H4 (cell line): ENCODE results near the gene MRPL3. TPM values are rescaled to one million over a fixed set of nuclear protein-coding genes. Genes with fewer than 3 reads are reported as not detected.
"Not testable (repeated sequence)": the region's sequence is repeated elsewhere in the genome, so short reads cannot be mapped to it uniquely, and the experiment has no call there.

Source experiments
- DNase-seq: peaks from one replicate; pipeline ENCODE4 v3.0.0-alpha.2; 2015; ENCODE audit warnings: low spot score
- total RNA-seq: library from RNA; depleted of rRNA; stranded (reverse); fragments of >200 nt; shearing (Covaris generic); gene quantifications from 2 replicates; pipeline ENCODE4 v1.2.3, GENCODE V29; 2014

MRPL3 gene
- total RNA-seq, 1 experiment from 2014 or later: 295 TPM

DNA sequence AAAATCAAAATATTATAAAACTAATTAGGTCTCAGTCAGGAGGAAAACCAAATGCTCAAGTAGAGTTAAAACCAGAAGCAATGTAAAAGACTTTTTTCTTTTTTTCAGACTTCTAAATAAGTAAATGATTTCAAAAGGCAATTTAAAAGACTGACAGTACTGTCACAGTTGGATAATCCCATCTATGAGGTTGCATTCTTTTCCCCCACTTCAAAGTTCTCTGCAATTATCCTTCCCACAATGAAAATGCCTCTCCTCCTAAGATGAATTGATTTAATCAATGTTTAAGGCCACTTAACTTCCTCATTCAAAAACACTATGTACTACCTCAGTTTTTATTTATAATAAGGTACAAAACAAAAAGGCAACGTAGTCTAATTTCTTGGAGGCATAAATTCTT, 8.1 kb downstream of the MRPL3 start:
- DNase-seq: no peak

- DNase-seq: no peak
These were observed 11.0 kb downstream of the MRPL3 start for GRCh38 chr3:131491775-131492174.

DNA sequence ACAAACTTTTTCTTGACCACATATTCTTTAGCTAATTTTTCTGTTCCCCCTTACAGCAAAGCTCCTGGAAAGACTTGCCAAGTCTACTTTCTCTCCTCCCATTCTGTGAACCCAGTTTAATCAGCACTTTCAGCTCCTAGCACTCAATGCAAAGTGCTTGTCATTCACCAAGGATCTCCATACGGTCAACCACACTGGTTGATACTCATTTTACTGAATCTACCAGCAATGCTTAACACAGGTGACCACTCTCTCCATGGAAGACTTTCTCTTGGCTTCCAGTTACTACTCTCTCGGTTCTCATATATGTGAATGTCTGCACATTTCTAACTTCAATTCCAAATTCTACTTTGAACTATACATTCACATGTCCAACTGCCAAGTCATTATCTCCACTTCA, 11.7 kb downstream of the MRPL3 start:
- DNase-seq: no peak

GRCh38 chr3:131486545-131486944, 16.2 kb downstream of the MRPL3 start:
- not testable (repeated sequence) for DNase-seq

DNA sequence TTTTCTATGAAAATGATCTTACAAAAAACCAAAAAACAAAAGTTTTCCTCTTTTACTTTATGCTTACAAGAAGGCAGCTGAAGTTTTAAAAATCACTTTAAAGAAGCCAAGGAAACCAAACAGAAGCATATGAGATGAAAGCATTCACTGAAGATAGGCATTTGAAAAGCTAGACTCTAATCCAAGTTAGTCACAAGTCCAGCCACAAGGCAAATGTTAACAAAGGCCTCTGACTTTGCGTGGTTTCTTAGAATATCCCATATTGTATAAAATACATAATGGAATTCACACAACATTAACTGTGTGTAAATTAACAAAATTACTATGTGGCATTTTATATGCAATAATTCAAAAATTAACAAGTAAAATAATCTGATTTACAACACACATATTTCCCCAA, 17.7 kb downstream of the MRPL3 start:
- no peak for DNase-seq

- no peak for DNase-seq
These were observed 18.2 kb downstream of the MRPL3 start for GRCh38 chr3:131484496-131485111.

- DNase-seq: no peak
These were observed 22.7 kb downstream of the MRPL3 start for GRCh38 chr3:131480116-131480515.

GRCh38 chr3:131477813-131478212, 25.0 kb downstream of the MRPL3 start:
- no peak for DNase-seq

- DNase-seq: no peak
These were observed 28.7 kb downstream of the MRPL3 start for GRCh38 chr3:131474115-131474514.

GRCh38 chr3:131470377-131470776, 32.4 kb downstream of the MRPL3 start:
- no peak for DNase-seq

DNA sequence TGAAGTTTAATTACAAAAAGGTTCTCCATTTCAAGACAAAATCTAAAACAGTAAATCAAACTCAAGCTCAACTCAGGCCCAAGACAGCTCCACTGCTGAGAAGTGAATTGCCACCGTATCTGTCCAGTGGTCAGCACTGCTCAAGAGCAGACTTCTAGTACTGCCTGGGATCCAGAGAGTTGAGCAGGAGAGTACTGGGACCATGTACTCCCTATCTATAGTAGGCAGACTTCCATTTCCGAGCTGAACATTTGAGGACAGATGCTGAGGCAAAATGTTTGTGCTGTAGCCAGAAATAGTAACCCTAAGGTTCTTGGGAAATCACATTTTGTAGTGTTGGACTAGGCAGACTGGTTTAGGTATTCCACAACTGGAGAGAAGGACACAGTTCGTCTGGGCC, 44.1 kb downstream of the MRPL3 start:
- DNase-seq: no peak

- no peak for DNase-seq
These were observed 45.6 kb downstream of the MRPL3 start for GRCh38 chr3:131457220-131457619.

- no peak for DNase-seq
These were observed 48.3 kb downstream of the MRPL3 start for GRCh38 chr3:131454501-131454900.

DNA sequence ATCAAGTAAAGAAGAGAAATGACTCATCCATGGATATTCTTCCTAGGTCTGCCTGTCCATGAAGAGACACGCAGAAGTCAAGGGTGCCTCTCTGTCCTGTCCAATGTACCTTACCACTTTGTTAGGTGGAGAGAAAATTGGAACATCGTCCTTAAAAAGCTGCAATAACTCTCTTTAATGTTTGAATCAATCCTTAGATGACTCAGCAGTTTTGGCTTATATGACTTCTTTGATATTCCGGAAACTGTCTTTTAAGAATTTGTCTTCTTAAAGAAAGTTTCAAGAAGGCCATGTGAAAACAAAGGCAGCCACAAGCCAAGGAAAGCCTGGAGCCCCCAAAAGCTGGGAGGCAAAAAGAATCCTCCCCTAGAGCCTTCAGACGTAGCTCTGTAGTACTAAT, 49.2 kb downstream of the MRPL3 start:
- no peak for DNase-seq

DNA sequence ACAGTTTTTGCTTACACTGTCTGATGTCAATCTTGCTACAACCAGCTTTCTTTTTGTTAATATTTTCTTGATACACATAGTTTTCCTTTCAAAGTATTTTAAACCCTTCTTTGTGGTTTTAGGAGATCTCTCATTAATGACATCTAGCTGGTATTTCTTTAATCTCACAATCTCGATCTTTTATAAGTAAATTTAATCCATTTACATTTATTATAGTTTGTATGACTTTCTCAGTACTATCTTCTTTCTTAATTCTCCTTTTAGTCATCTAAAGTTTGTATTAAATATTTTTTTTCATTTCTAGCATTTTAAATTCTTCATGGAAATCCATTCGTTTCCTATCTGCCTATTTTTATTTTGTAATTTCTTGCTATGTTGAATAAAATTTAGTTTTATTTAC, 55.4 kb downstream of the MRPL3 start:
- DNase-seq: no peak

DNA sequence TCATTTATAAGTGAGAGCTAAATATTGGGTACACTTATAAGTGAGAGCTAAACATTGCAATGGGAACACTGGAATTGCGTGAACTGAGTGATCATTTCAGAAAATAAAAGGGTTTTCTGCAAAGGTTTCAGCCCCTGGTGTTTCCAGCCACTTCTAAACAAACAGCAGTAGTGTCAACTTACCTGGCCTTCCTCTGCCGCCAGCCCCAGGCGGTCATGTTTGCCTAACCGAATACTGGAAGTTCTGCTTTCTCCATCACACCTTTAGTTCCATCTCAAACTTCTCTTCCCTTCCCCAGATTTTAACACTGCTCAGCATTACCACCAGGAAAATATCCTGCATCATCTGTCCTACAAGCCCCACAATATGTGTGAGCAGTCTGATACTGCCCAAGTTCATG, 58.6 kb downstream of the MRPL3 start:
- no peak for DNase-seq

DNA sequence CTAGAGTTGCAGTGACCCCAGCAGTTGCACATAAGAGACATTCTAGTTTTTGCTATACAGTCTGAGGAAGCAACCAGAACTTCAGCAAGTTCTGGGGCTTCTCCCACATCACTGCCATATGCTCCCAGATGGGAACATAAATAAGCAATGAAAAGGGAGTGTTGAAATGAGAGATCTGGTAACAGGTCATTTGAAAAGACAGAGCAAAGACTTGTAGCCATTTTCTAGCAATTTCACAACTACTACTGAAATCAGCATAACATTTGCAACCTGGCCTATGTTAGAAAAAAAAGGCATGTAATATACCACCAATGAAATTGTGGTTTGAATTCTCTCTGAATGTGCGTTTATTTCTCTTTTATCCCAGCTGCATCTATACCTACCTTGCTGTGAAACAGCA, 63.7 kb downstream of the MRPL3 start:
- no peak for DNase-seq

DNA sequence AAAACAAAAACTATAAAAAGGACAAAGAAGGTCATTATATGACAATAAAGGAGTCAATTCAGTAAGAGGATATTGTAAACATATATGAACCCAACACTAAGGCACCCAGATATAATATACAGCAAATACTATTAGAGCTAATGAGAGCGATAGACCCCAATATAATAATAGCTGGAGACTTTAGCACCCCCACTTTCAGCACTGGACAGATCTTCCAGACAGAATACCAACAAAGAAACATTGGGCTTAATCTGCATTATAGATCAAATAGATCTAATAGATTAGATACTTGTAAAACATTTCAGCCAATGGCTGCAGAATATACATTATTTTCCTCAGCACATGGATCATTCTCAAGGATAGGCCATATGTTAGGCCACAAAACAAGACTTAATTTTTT, 67.8 kb downstream of the MRPL3 start:
- DNase-seq: no peak

- DNase-seq: no peak
These were observed 70.3 kb downstream of the MRPL3 start for GRCh38 chr3:131432441-131432840.

GRCh38 chr3:131431754-131432153, 71.0 kb downstream of the MRPL3 start:
- DNase-seq: no peak

DNA sequence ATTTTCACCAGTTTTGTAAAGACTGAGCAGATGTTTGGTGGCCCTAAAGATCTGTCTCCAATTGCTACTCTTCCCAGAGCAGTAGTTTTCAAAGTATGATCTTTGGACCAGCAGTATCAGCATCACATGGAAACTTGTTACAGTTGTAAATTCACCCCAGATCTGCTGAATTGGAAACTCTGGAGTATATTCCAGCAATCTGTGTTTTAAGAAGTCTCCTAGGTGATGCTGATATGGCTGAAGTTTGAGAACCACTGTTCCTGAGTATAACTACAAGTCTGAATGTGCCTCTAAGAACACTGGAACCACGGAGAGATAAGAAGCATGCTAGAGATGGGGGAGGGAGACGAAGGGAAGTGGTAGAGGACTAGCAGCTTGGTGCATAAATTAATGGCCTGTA, 75.5 kb downstream of the MRPL3 start:
- no peak for DNase-seq

GRCh38 chr3:131421957-131422498, 80.7 kb downstream of the MRPL3 start:
- DNase-seq: no peak

DNA sequence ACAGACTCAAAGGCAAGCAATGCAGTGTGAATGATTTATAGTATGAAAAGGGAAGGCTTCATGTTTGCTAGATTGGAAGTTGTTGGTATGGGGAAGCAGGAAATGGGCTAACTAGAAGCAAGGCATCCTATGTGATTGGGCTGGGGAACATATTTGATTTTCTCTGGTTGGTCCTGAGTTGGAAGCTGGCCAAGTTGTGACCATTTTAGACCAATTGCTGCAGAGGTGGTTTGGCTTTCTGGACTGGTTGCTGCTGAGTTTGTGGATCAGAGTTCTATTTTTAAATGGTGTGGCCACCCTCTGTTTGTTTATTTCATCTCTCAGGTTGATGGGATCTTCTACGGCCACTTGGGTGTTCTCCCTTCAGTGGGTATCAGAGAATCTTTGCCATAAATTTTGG, 81.5 kb downstream of the MRPL3 start:
- no peak for DNase-seq

DNA sequence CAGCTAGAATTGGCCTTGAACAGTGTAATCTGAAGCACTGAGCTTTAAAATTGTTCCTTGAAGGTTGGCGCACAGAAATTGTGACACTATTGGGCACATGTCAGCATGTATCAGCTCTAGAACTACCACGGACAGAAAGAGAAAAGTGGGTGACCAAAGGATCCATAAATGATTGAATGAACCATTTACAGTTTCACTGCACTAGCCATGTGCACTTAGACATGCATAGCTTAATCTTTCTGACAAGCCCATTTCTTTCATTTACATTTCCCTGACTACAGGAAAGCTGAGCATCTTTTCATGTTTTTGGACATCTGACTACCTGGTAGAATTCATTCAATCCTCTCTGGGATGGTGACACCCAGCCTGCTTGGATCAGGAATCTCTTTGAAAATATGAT, 85.0 kb downstream of the MRPL3 start:
- no peak for DNase-seq
